Measurements from ENCODE around the gene OR3A3. TPM values are rescaled to one million over a fixed set of nuclear protein-coding genes. Genes with fewer than 3 reads are reported as not detected.

OR3A3 gene
- total RNA-seq, 1 experiment from 2014 or later: not detected

GRCh38 chr17:3471599-3471998 is 60.4 kb downstream of the OR3A3 start, which contains the start of gene SPATA22:
TSS of gene SPATA22 (minus strand) at chr17:3471819. CDS start at chr17:3469325, 2,494 bp downstream.
- Mint-ChIP-seq H3K36me3 (ENCODE audit: insufficient read depth, unreplicated experiment) (no peaks in the 10 kb centered on the region), H3K9me3 (ENCODE audit: low read depth, unreplicated experiment) (no peaks in the 10 kb centered on the region), H3K4me3 (ENCODE audit: low read depth, unreplicated experiment) (no peak within 1 kb of the TSS), H3K27ac (ENCODE audit: unreplicated experiment) (no peak within 1 kb of the TSS), H3K4me1 (ENCODE audit: low read depth, unreplicated experiment) (peaks cover 13% of the 10 kb centered on the region), H3K27me3 (ENCODE audit: unreplicated experiment) (no peaks in the 10 kb centered on the region)
- CTCF ChIA-PET: no interaction called here
- no peak for DNase-seq
- no TSS peak for BruUV-seq (replicated peaks)
- no peak for TF ChIP-seq CTCF (IDR thresholded peaks at IDR 0.05; ENCODE audit: unreplicated experiment)
- intact Hi-C loops (cut with micrococcal nuclease; ENCODE audit: unreplicated experiment): no loop called here

- H3K27ac Mint-ChIP-seq (ENCODE audit: unreplicated experiment): no peak overlapping the region
- no peaks in the 10 kb centered on the region for H3K27me3 Mint-ChIP-seq (ENCODE audit: unreplicated experiment)
- BruUV-seq (replicated peaks): no TSS peak
- CTCF ChIA-PET: no interaction called here
- intact Hi-C loops (cut with micrococcal nuclease; ENCODE audit: unreplicated experiment): no loop called here
- no peaks in the 10 kb centered on the region for H3K9me3 Mint-ChIP-seq (ENCODE audit: low read depth, unreplicated experiment)
- no peak overlapping the region for H3K4me3 Mint-ChIP-seq (ENCODE audit: low read depth, unreplicated experiment)
- peaks cover 13% of the 10 kb centered on the region for H3K4me1 Mint-ChIP-seq (ENCODE audit: low read depth, unreplicated experiment)
- no peaks in the 10 kb centered on the region for H3K36me3 Mint-ChIP-seq (ENCODE audit: insufficient read depth, unreplicated experiment)
- TF ChIP-seq CTCF (IDR thresholded peaks at IDR 0.05; ENCODE audit: unreplicated experiment): no peak
- no peak for DNase-seq
These were observed 61.0 kb downstream of the OR3A3 start for GRCh38 chr17:3472137-3472536.

Other genes starting within 250 kb of the OR3A3 start
- gene OR1A2, start 213.9 kb upstream of the OR3A3 start, total RNA-seq (2022): not detected in 2 replicates
- not detected in 2 replicates for gene OR1A1, start 203.7 kb upstream of the OR3A3 start, total RNA-seq (2022)
- gene OR3A1, start 113.0 kb upstream of the OR3A3 start, total RNA-seq (2022): not detected in 2 replicates
- not detected in 2 replicates for gene OR3A2, start 25.1 kb upstream of the OR3A3 start, total RNA-seq (2022)
- not detected in 2 replicates for gene OR1E1, start 13.0 kb upstream of the OR3A3 start, total RNA-seq (2022)
- gene OR1E2, start 22.5 kb downstream of the OR3A3 start, total RNA-seq (2022): not detected in 2 replicates
- not detected in 2 replicates for gene SPATA22, start 60.4 kb downstream of the OR3A3 start, total RNA-seq (2022)
- gene ASPA, start 64.6 kb downstream of the OR3A3 start, total RNA-seq (2022): not detected in 2 replicates
- 0.38 and 0.49 TPM in 2 replicates for gene TRPV3, start 146.4 kb downstream of the OR3A3 start, total RNA-seq (2022)
- 9.7 and 10.1 TPM in 2 replicates for gene TRPV1, start 198.0 kb downstream of the OR3A3 start, total RNA-seq (2022)
- 8.5 and 9.4 TPM in 2 replicates for gene SHPK, start 224.9 kb downstream of the OR3A3 start, total RNA-seq (2022)
- gene CTNS, start 225.4 kb downstream of the OR3A3 start, total RNA-seq (2022): 5.1 TPM in 2 replicates